ENCODE data around the gene ST7. TPM values are rescaled to one million over a fixed set of nuclear protein-coding genes. Genes with fewer than 3 reads are reported as not detected.

The ST7 gene
- total and polyA plus RNA-seq, 2 experiments from 2014 or later, result 31.2 to 38.5 TPM

DNA sequence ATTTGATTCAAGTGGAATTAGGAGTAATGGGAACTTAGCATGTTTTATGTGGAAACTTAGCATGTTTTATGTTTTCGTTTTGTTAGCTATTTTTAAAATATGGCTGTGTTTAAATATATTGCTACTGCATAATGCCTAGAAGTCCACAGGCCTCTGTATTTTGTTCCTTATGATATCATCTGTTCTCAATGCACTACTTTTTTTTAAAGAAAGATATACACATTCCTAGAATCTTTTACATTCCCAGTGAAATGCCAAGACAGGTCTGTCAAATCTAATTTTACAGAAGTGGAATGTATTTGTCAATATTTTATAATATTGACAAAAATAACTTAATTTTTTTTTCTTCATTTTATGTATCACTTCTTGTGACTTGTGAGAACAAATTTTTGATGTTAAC is 51.6 kb downstream of the ST7 start:
- H3K4me2 ChIP-seq, result no peak overlapping the region

DNA sequence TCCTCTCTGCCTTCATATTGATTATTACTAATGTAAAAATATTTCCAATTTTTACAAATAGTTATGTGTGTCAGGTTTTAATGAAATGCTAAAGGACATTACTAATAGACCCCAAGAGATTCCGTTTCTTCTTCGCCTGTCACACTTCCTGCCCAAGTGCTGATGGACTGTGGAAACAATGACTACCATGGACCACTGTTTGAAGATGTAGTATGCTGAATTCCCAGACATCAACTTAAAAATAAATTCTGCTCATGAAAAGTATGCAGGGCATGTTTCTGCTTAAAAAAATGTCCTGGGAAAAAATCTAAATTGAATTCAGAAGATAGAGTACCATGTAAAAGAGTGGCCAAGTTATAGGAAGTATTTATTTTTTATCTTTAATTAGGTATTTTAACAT is 52.1 kb downstream of the ST7 start:
- 92% methylated on average over 2 of the region's 2 CpGs for WGBS (ENCODE audit: low lambda C conversion rate, missing lambda C conversion rate)
- Histone ChIP-seq H3K9me2 (replicated peaks; ENCODE audit: insufficient read depth) (no peaks in the 10 kb centered on the region), H3K9me3 (ENCODE audit: low read depth) (no peaks in the 10 kb centered on the region), H3K27ac (no peak overlapping the region), H3K79me2 (peaks cover 56% of the 10 kb centered on the region), H3K27me3 (no peaks in the 10 kb centered on the region), H3K36me3 (replicated peaks; ENCODE audit: insufficient read depth, low read depth) (no peaks in the 10 kb centered on the region), H3K4me2 (no peak overlapping the region), H3K4me1 (ENCODE audit: insufficient read depth) (no peaks in the 10 kb centered on the region), H4K20me1 (ENCODE audit: insufficient read depth, poor library complexity, severe bottlenecking) (no peaks in the 10 kb centered on the region), H2AFZ (no peak overlapping the region), H3K4me3 (no peak overlapping the region)
- no peak for DNase-seq (ENCODE audit: low spot score)
- no peak for TF ChIP-seq EZH2phosphoT487 (IDR thresholded peaks at IDR 0.05; ENCODE audit: low read depth, severe bottlenecking, unreplicated experiment)
- TF ChIP-seq, protein P1, sequence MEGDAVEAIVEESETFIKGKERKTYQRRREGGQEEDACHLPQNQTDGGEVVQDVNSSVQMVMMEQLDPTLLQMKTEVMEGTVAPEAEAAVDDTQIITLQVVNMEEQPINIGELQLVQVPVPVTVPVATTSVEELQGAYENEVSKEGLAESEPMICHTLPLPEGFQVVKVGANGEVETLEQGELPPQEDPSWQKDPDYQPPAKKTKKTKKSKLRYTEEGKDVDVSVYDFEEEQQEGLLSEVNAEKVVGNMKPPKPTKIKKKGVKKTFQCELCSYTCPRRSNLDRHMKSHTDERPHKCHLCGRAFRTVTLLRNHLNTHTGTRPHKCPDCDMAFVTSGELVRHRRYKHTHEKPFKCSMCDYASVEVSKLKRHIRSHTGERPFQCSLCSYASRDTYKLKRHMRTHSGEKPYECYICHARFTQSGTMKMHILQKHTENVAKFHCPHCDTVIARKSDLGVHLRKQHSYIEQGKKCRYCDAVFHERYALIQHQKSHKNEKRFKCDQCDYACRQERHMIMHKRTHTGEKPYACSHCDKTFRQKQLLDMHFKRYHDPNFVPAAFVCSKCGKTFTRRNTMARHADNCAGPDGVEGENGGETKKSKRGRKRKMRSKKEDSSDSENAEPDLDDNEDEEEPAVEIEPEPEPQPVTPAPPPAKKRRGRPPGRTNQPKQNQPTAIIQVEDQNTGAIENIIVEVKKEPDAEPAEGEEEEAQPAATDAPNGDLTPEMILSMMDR (IDR thresholded peaks at IDR 0.05; ENCODE audit: poor library complexity), result no peak
- no peak for TF ChIP-seq EZH2 (IDR thresholded peaks at IDR 0.05; ENCODE audit: borderline replicate concordance)

More for the DNA sequence above, 51.6 kb downstream of the ST7 start:
- DNase-seq (ENCODE audit: low spot score), result no peak
- no peaks in the 10 kb centered on the region for H3K9me2 ChIP-seq (replicated peaks; ENCODE audit: insufficient read depth)
- no peak overlapping the region for H3K4me3 ChIP-seq
- H3K79me2 ChIP-seq, result peaks cover 56% of the 10 kb centered on the region
- H4K20me1 ChIP-seq (ENCODE audit: insufficient read depth, poor library complexity, severe bottlenecking), result no peaks in the 10 kb centered on the region
- TF ChIP-seq EZH2phosphoT487 (IDR thresholded peaks at IDR 0.05; ENCODE audit: low read depth, severe bottlenecking, unreplicated experiment) (no peak), EZH2 (IDR thresholded peaks at IDR 0.05; ENCODE audit: borderline replicate concordance) (no peak)
- TF ChIP-seq, protein P1 (IDR thresholded peaks at IDR 0.05; ENCODE audit: poor library complexity), result no peak
- WGBS (ENCODE audit: low lambda C conversion rate, missing lambda C conversion rate), result 81% methylated on average over 1 of the region's 1 CpG
- H3K9me3 ChIP-seq (ENCODE audit: low read depth), result no peaks in the 10 kb centered on the region
- no peaks in the 10 kb centered on the region for H3K36me3 ChIP-seq (replicated peaks; ENCODE audit: insufficient read depth, low read depth)
- no peaks in the 10 kb centered on the region for H3K27me3 ChIP-seq
- H2AFZ ChIP-seq, result no peak overlapping the region
- H3K4me1 ChIP-seq (ENCODE audit: insufficient read depth), result no peaks in the 10 kb centered on the region
- H3K27ac ChIP-seq, result no peak overlapping the region

DNA sequence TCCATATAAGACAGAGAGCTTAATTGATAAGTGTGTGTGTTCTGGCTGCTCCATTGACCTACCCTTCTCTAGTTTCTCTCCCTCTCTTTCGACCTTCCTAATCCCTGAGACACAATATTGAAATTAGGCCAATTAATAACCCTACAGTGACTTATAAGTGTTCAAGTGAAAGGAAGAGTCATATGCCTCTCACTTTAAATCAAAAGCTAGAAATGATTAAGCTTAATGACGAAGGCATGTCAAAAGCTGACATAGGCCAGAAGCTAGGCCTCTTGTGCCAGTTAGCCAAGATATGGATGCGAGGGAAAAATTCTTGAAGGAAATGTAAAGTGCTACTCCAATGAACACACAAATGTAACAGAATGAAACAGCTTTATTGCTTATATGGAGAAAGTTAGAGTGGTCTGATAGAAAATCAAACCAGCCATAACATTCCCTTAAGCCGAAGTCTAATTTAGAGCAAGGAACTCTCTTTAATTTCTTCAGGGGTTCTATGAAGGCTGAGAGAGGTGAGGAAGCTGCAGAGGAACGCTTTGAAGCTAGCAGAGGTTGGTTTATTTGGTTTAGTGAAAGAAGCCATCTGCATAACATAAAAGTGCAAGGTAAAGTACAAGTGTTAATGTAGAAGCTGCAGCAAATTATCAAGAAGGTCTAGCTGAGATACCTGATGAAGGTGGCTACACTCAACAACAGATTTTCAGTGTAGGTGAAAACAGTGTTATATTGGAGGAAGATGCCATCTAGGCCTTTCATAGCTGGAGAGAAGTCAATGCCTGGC is 53.8 kb downstream of the ST7 start:
- Histone ChIP-seq H3K9me2 (replicated peaks; ENCODE audit: insufficient read depth) (no peaks in the 10 kb centered on the region), H4K20me1 (ENCODE audit: insufficient read depth, poor library complexity, severe bottlenecking) (no peaks in the 10 kb centered on the region), H3K4me2 (no peak overlapping the region), H3K4me1 (ENCODE audit: insufficient read depth) (no peaks in the 10 kb centered on the region), H3K9me3 (ENCODE audit: low read depth) (no peaks in the 10 kb centered on the region), H3K79me2 (peaks cover 59% of the 10 kb centered on the region), H2AFZ (no peak overlapping the region), H3K27me3 (no peaks in the 10 kb centered on the region), H3K36me3 (replicated peaks; ENCODE audit: insufficient read depth, low read depth) (no peaks in the 10 kb centered on the region), H3K27ac (no peak overlapping the region), H3K4me3 (no peak overlapping the region)
- 91% methylated on average over 5 of the region's 5 CpGs for WGBS (ENCODE audit: low lambda C conversion rate, missing lambda C conversion rate)
- DNase-seq (ENCODE audit: low spot score), result no peak
- TF ChIP-seq, protein P1 (IDR thresholded peaks at IDR 0.05; ENCODE audit: poor library complexity), result no peak
- TF ChIP-seq EZH2phosphoT487 (IDR thresholded peaks at IDR 0.05; ENCODE audit: low read depth, severe bottlenecking, unreplicated experiment), result no peak
- no peak for TF ChIP-seq EZH2 (IDR thresholded peaks at IDR 0.05; ENCODE audit: borderline replicate concordance)

Data from hepatocyte (in vitro differentiated cells).